GM19240 (cell line): ENCODE results near the gene NDUFA13.

Experiments used
- DNase-seq: peaks from one replicate; pipeline ENCODE4 v3.0.0; 2011; ENCODE audit warnings: low spot score; ENCODE audit not compliant: insufficient read length

Gene NDUFA13

DNA sequence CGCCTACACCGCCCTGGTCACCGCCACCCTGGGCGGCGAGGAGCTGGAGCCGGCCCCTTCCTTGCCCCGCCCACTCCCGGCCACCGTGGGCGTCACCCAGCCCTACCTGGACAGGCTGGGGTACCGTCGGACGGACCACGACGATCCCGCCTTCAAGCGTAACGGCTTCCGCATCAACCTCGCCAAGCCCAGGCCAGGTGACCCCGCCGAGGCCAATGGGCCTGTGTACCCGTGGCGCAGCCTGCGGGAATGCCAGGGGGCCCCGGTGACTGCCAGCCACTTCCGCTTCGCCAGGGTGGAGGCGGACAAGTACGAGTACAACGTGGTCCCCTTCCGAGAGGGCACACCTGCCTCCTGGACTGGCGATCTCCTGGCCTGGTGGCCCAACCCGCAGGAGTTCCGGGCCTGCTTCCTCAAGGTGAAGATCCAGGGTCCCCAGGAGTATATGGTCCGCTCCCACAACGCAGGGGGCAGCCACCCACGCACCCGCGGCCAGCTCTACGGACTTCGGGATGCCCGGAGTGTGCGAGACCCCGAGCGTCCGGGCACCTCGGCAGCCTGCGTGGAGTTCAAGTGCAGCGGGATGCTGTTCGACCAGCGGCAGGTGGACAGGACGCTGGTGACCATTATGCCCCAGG is 29.0 kb downstream of the NDUFA13 start:
- DNase-seq, result no peak

DNA sequence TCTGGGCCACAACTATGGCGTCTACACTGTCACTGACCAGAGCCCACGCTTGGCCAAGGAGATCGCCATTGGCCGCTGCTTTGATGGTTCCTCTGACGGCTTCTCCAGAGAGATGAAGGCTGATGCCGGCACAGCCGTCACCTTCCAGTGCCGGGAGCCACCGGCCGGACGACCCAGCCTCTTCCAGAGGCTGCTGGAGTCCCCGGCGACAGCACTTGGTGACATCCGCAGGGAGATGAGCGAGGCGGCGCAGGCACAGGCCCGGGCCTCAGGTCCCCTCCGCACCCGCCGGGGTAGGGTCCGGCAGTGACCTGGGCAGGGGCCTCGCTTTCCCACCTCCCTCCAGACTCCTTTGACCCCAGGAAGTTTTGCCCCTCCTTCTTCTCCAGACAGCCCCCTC is 29.7 kb downstream of the NDUFA13 start:
- DNase-seq, result no peak

DNA sequence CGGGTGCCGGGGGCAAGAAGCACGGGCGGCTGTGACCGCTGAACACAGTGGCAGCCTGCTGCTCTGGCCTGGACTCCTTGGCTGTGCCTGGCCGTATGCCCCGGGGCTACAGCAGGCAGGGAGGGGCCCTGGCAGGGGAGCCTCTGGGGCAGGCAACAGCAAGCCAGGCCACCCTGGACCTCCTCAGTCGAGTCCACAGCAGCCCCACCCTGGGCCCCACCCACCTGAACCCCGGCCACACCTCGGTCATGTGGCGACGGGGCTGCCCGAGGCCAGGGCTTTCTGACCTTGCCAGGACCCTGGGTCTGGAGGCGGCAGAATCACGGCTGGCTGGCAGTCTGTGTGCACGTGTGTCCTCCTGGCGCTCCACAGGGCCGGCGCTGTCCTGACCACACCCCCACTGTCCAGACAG is 30.7 kb downstream of the NDUFA13 start:
- DNase-seq, result no peak

DNA sequence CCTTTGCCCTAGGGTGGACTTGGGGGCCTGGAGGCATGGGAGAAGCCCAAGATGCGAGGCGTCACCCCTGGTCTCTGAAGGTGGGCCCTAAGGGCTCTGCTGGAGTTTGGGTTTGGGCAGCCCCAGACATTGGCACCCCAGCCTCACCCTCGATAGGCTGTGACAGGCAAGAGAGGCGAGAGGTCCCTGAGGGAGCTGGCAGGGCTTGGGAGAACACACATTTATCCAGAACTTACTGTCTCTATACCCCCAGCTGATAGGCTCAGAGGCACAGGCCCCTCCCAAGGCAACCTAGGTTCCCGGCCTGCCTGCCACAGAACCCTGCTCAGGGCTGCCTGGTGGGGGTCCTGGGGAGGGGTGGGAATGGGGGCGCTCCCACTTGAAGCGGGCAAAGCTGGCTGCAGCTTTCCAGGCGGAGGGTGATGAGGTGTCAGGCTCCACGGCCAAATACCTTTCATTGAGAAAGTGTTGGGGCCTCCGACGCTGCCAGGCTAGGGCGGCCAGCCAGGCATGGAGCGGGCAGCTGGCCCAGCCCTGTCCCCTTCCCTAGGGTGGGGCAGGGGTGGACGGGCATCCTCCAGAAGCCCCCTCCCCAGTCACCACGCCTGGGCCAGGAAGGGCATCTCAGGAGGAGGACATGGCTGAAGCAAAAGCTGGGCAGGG is 31.8 kb downstream of the NDUFA13 start:
- no peak for DNase-seq

DNA sequence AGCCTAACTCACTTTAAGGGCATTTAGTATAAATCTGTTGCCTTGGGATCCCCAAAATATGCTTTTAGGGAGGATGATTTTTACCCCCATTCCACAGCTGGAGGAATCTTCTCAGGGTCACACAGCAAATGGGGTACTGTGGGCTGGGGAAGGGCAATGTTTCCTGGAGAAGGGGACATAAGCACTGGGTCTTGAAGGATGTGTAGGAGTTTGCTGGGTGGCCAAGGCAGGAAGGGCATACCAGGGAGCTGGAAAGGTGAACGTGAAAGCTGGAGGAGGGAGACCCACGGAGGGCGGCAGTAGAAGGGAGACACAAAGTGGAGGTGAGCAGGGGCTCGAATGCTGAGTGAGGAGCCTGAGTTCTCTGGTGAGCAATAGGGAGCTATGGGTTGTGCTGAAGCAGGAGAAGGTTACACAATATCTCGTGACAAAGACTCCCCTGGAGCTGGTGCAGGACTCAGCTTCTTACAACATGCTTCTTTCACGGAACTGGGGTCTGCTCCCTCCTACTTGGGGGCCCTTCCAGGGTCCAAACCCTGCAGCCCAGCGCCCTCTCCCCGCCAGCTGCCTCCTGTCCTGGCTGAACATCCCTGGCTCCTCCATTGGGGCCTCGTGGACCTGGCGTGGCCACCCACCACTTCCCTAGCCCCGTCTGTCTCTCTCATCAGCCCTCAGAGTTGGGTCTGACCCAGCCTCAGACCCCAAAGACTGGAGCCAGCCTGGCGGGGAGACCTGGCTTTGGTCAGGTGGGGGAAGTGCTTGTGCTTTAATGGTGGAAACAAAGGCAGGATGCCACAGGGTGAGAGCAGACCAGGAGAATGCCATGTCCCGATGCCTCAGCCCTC is 33.1 kb downstream of the NDUFA13 start:
- no peak for DNase-seq

DNA sequence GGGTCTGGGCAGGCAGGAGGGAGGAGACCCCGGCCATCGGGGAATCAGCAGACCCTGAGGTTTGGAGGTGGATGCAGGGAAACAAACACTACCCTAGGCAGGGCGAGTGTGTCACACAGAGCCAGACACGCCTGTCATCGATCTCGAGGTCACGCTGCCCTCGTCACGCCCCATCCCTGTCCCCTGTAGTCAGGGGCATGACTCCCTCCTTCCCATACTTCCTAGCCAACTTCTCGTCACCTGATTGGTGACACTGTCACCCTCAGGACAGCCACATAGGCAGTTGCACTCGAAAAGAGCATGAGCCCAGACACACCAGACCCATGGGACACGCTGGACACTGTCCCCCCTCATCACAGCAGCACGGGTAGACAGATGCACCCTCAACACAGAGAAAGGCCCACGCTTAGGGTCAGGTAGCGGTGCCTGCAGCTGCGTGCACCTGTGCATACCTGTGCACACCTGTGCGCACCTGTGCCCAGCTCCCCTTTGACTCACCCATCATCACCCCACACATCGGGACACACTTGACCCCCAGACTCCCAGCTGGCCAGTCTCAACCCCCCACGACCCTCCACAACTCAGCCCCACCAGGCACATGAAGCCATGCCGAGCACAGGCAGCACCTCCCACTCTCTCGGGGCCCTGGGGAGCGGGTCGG is 33.9 kb downstream of the NDUFA13 start:
- DNase-seq, result no peak

DNA sequence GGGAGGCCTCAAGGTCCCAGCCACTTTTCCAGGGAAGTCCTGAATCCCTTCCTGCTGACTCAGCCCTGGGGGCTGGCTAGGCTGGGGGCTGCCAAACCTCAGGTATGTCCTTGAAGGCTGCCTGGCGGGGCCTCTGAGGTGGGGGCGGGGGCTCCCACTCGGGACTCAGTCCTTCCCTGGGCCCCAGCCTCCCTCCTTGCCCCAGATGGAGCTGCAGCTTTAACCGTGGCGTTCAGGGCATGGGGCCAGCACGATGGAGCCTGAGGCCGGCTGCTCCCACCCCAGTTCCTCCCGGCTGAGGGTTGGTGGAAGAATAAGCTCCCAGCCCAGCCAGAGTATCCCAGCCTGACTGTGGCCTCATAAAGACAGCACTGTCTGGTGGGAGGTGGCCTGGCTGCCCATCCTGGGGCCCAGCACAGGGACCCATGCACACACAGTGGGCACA is 34.5 kb downstream of the NDUFA13 start:
- DNase-seq, result no peak

DNA sequence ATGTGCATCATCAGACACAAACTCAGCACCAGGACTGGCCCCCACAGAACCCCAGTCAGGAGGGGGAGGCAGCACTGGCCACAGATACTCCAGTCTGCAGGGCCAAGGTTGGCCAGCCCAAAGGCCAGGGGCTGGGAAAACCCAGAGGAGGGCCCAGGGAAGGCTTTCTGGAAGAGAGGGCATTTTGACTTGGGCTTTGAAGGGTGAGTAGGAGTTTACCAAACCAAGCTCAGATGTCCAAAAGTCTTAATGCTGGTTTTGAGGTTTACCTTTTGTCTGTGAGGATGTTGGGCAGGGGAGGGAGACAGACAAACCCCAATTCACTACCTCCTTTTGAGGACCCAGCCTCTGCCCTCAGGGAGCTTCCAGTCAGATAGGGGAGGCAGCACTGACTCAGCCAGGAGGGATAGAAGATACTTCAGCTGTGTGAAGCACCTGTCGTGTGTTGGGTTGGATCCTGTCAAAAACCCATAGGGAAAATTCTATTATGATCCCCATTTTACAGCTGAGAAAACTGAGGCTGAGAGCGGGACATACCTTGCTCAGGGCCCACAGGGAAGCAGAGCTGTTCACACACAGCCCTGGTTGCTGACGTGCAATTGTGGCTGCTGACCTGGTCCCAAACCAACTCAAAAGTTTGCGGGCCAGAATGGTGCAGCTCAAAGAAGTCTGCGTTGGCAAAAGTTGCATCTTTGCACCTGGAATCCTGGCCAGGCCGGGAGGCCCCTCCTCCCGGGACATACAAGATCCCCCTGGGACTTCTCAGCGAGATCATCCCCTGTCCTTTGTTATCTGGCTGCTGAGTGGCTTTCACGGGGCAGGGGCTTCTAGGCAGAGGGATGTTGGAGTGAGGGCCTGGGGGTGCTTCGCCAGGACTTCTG is 35.2 kb downstream of the NDUFA13 start:
- no peak for DNase-seq

DNA sequence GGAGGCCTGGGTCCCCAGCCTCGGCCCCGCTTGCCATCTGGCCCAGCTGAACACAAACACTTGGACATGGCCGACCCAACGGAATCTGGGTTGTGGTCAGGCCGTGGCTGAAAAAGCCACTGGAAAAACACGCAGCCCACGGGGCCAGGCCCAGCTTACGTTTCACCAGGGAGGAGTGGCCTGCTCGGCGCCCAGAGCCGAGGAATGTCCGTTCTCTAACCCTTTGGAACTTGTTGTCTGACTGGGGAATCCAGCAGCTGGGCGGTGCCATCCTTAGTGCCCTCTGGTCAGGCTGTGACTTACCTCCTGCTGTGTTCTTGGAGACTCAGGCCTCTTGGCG is 35.8 kb downstream of the NDUFA13 start:
- DNase-seq, result no peak

DNA sequence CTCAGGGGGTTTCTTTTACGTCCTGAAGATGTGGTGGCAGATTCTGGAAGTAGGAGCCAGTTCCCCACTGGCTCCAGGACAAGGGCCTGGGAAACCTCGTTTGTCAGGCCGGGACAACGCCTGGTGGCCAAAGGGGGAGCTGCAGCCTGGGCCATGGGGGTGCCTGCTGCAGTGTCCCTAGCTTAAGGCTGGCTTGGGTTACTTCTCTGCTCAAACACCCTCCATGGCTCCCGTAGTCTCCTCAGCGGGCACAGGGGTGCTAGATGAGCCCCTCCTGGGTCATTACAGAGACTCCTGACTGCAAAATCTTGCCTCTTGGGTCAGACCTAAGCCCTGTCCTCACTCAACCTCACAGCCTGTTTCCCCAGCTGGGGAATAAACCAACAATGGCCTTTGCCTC is 36.8 kb downstream of the NDUFA13 start:
- DNase-seq, result peak; percentile 60

DNA sequence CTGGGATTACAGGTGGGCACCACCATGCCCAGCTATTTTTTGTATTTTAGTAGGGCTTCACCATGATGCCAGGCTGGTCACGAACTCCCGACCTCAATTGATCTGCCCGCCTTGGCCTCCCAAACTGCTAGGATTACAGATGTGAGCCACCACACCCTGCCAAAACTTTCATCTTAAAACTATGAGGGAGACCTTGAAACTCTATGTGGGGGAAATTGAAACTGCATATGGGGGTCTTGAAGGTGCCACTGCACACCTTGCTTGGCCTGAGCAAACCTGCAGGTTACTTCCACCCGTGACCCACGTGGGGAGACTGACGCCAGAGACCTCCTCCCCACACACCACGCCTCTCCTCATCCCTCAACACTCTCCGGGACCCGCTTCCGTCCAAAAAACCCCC is 37.6 kb downstream of the NDUFA13 start:
- no peak for DNase-seq

DNA sequence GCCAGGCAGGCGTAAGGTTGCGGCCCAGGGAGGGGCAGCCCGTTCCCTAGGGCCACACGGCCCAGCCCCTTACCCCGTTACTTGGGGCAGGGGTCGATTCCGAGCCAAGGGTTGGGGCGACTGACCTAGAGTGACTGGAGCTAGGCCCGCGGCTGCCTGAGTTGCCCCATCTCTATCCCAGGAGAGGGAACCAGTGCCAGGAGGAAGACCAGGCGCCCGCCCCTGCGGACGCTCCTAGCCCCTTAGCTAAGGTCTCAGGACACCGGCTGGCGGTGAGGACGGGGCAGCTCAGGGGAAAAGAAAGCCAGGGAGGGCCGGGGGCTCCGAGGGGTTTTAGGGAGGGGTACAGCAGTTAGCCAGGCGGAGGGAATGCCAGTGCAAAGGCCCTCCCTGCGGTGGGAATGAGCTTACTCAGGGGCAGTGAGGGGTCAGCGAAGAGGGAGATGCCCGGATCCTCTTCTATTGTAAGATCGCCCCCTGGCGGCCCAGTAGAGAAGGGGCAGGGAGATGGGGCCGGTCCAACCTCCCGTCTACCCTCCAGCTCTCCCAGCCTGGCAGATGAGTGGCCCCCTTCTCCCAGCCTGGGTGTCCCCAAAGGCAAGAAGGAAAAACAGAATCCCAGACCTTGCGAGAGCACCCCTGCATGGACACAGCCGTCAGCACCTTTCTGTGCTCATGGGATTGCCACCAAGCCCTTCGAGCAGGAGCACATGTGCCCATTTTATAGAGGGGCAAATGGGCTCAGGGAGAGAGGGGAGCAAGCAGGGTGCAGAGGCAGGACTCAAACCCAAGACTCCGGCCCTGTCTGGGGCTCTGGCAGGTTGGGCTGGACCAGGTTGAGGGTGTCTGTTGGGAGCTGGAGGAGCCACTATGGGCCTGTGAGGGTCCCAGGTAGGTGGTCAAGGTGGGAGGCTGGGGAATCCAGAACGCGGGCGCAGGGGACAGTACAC is 38.3 kb downstream of the NDUFA13 start:
- peak; percentile 70 for DNase-seq

DNA sequence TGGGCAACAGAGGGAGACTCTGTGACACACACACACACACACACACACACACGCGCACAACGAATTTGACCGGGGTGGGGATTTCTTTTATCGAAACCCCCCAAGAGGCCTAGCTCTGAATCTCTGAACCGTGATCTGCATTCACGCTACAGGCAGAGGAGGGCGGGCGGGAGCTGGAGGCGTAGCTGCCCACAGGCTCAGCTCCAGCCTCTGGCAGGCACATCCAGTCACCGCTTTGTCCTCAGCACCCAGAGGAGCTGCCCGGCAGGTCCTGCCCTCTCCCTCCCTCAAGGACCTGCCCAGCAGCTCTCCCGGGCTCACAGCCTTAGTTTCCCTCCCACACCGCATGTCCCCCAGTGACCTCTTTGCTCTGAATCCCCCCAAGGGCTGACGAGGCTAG is 42.0 kb downstream of the NDUFA13 start:
- no peak for DNase-seq

DNA sequence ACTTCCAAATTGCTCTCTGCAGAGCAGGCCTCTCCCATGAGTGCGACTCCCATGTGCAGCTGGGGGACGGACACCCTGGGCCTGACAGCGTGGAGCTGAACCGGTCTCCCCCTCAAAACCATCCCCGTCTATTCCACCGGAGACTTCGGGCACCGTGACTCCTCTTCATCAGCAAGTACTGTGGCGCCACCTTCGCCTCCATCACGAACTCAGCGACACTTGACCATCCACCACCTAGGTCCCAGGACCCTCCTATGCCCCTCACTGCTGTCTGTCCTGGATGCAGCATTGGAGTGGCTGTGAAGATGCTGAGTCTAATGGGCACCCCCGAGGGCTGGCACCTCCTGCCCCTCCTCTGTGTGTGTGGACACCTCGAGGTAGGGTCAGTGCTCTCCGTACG is 42.6 kb downstream of the NDUFA13 start:
- DNase-seq, result no peak

DNA sequence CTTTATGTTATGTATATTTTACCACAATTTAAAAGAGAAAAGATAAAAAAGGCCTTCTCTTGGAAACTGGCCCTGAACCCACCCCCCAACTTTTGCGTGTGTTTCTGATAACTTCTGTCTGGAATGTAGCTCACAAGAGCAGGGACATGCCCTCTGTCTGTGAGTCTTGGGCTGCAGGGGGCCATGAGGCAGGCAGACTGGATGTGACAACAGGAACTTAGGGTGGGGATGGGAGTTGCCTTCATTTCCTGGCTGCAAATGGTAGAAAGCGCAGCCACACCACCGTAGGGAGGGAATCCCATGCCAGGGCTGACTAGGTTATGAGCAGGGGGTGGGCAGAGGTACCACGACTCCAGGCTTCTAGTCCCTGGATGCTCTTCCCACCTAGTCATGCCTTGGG is 43.9 kb downstream of the NDUFA13 start:
- DNase-seq, result no peak

DNA sequence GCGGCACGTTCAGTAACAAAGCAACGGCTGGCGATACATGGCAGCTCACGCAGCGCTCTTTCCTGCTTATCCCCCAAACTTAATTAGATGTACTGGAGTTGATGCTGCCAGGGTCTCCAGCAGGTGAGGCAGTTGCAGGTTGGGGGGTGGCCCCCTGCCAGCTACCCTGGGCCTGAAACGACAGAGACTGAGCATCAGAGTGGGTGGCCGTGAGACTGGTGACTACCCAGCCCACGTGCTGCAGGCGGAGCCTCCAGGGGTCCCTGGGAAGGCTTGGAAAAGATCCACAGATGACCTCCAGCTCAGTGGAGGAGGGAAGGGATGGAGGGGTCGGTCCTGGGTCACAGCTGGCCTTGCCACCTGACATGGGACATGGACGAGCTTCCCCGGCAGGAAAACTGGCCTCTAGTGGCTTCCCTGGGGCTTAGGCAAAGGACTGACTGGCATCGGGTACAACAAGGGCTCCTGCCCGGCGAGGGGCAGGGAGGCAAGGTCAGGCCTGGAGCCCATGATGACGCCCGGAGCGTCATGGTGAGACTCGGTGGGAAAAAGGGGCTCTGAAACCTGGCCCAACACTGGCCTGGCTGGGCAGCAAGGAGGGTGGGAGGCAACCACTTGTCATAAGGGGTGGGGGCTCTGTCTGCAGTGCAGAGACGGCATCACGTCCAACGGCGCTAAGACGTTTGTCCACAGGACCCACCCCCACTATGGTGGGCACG is 46.1 kb downstream of the NDUFA13 start:
- DNase-seq, result no peak

DNA sequence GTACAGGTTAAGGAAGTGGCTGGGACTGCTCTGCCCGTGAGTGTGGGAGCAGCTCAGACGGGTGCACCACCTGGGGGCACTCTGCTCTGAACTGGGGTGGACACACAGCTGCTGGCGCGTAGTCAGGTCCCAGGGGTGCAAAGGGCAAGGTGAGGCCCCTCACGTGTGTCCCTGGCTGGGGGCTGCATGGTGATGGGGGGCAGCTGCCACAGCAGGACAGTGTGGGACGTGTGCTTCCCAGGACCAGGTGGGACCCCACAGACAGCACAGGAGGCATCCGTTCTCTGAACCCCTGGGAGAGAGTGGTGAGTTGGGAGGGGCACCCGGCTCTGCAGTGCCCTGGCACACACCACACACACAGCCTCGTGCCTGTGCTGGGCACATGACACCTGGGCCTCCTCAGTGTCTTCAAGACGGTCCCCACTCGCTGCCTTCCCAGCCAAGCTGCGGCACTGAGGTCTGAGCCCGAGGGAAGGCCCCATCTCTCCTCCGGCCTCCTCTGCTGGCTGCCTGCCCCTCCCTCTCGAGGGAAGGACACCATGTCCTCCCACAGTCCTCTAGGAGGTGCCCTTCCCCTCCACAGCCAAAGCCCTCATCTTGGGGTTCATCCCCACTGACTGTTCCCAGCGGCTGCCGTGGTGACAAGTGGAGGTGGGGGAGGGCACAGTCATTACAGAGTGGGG is 46.8 kb downstream of the NDUFA13 start:
- DNase-seq, result no peak

DNA sequence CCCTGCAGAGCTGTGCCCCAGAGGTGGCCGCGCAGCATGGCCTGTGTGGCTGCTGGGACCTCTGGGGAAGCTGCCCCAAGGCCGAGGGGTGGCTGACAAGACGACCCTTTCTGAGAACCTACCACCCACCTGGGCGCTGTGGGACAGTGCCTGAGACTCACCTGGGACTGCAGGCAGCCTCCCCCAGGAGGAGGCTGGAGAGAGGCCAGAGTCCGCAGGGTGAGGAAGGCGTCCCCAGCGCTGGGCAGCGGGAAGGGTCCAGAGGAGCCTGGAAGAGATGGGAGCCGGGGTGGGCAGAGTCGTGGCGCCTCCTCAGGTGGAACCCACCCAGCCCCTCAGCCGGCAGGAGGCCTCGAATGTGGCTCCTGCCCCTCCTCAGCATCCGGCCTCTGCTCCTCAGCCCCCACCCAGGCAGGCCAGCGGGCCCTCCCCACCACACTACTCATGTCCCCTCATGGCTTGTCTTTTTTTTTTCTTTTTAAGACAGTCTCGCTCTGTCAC is 47.4 kb downstream of the NDUFA13 start:
- DNase-seq, result no peak
